OCI-LY7 (cell line): ENCODE results near the gene NUDCD3. TPM values are rescaled to one million over a fixed set of nuclear protein-coding genes. Genes with fewer than 3 reads are reported as not detected.

Source experiments
- Bru-seq: library from RNA; stranded (reverse); fragments of 400-500 nt; gene quantifications from one replicate; lab custom pipeline; 2021; lab: Mats Ljungman, UMichigan
- BruChase-seq, 2 experiments: library from RNA; stranded (reverse); fragments of 400-500 nt; gene quantifications; one replicate each; lab custom pipeline; 2021; lab: Mats Ljungman, UMichigan
- BruUV-seq: library from RNA; stranded (reverse); fragments of 400-500 nt; replicated peaks from 2 replicates; lab custom pipeline; 2021; lab: Mats Ljungman, UMichigan
- CTCF ChIA-PET: fragments of 300-600 bp; sonication (Branson Sonifier 250); formaldehyde crosslinking; loops from one replicate; lab custom pipeline; 2022; ENCODE audit warnings: antibody characterized with exemption; ENCODE audit not compliant: unreplicated experiment; lab: Charles Lee
- POLR2A ChIA-PET: fragments of 300-600 bp; sonication (Branson Sonifier 250); formaldehyde crosslinking; loops from one replicate; lab custom pipeline; 2022; ENCODE audit warnings: antibody characterized with exemption; lab: Charles Lee
- DNase-seq: peaks from one replicate; pipeline ENCODE4 v3.0.0-alpha.2; 2015; ENCODE audit warnings: low spot score
- H2AFZ ChIP-seq: fragments of 200-600 bp; sonication (generic), shearing (Covaris generic); 2 replicates; pipeline ENCODE4 v1.6.1; 2014; ENCODE audit warnings: mild to moderate bottlenecking, antibody characterized with exemption, low read length, moderate library complexity
- H3K27ac ChIP-seq: fragments of 200-600 bp; sonication (generic); 2 replicates; pipeline ENCODE4 v1.5.1; 2014; ENCODE audit warnings: mixed run types, low read depth, mild to moderate bottlenecking, moderate library complexity, low read length, inconsistent platforms; ENCODE audit not compliant: poor library complexity, severe bottlenecking
- H3K36me3 ChIP-seq: fragments of 200-600 bp; sonication (generic); 2 replicates; pipeline ENCODE4 v1.6.1; 2014; ENCODE audit warnings: mild to moderate bottlenecking, antibody characterized with exemption, low read length, moderate library complexity, mixed read lengths; ENCODE audit not compliant: insufficient read depth
- H3K4me1 ChIP-seq: fragments of 200-600 bp; sonication (generic); 2 replicates; pipeline ENCODE4 v1.5.1; 2014; ENCODE audit warnings: mild to moderate bottlenecking, low read length; ENCODE audit not compliant: insufficient read depth, poor library complexity, severe bottlenecking
- H3K4me2 ChIP-seq: fragments of 200-600 bp; sonication (generic); 2 replicates; pipeline ENCODE4 v1.6.1; 2014; ENCODE audit warnings: mild to moderate bottlenecking, low read length
- H3K4me3 ChIP-seq: fragments of 200-600 bp; sonication (generic); 2 replicates; pipeline ENCODE4 v1.5.1; 2014; ENCODE audit warnings: mild to moderate bottlenecking, low read depth, low read length; ENCODE audit not compliant: poor library complexity, severe bottlenecking
- H3K79me2 ChIP-seq: fragments of 200-600 bp; sonication (generic); 2 replicates; pipeline ENCODE4 v1.6.1; 2016; ENCODE audit warnings: low read depth, mild to moderate bottlenecking, low read length, moderate library complexity, mixed read lengths; ENCODE audit not compliant: insufficient read depth
- H3K9me2 ChIP-seq: fragments of 200-600 bp; sonication (generic); 2 replicates; pipeline ENCODE4 v1.6.1; 2016; ENCODE audit warnings: mild to moderate bottlenecking, low read length, mixed read lengths; ENCODE audit not compliant: insufficient read depth
- H3K9me3 ChIP-seq: fragments of 200-600 bp; sonication (generic); 2 replicates; pipeline ENCODE4 v1.6.1; 2014; ENCODE audit warnings: mild to moderate bottlenecking, mixed run types, low read length, mixed read lengths
- H4K20me1 ChIP-seq: fragments of 200-600 bp; sonication (generic); 2 replicates; pipeline ENCODE4 v1.6.1; 2014; ENCODE audit warnings: mild to moderate bottlenecking, antibody characterized with exemption, low read length, moderate library complexity, mixed read lengths; ENCODE audit not compliant: insufficient read depth
- EZH2phosphoT487 ChIP-seq: fragments of 200-600 bp; sonication (generic); IDR thresholded peaks from 2 replicates; pipeline ENCODE4 v1.6.1; 2018; ENCODE audit warnings: low read depth, borderline replicate concordance, mild to moderate bottlenecking, mixed run types, antibody characterized with exemption, low read length, moderate library complexity, mixed read lengths
- intact Hi-C: fragments of 100-400 bp; cut with micrococcal nuclease; formaldehyde crosslinking; loops from one replicate; pipeline ENCODE4 v1.10.0; 2022; ENCODE audit not compliant: unreplicated experiment
- long read RNA-seq: library from polyadenylated mRNA; stranded (forward); transcript quantifications from one replicate; pipeline ENCODE4 v2.0.0, GENCODE V29; 2022
- total RNA-seq, 2 experiments: library from RNA; depleted of rRNA in 1 of 2; stranded (reverse); fragments of >200 nt in 1 of 2; shearing (Covaris generic) in 1 of 2; gene quantifications; 2 replicates each; pipeline ENCODE4 v1.2.3, GENCODE V29; 2014 to 2022
- TF ChIP-seq, protein P1 (sequence below): fragments of 200-600 bp; sonication (generic); conservative IDR thresholded peaks from 2 replicates; pipeline ENCODE4 v1.5.1; 2014; ENCODE audit warnings: mild to moderate bottlenecking, antibody characterized with exemption, low read length, moderate library complexity, mixed read lengths

The NUDCD3 gene
- total RNA-seq (2014; rRNA removed; shearing (Covaris generic)) (57.0 and 67.4 TPM in 2 replicates), total RNA-seq (2022) (93.8 and 108 TPM in 2 replicates), Bru-seq, nascent RNA (percentile 85 among the genes with signal in this experiment), BruChase-seq, experiment 1, labeled RNA remaining after a 6-hour chase (percentile 88 among the genes with signal in this experiment), BruChase-seq, experiment 2, labeled RNA remaining after a 2-hour chase (percentile 82 among the genes with signal in this experiment)
- long read RNA-seq, full-length matches to known transcripts = 120 of 195 reads
- long read RNA-seq, partial matches to known transcripts = 16 of 195 reads
- long read RNA-seq, other reads (novel, unspliced or antisense) = 59 of 195 reads

DNA sequence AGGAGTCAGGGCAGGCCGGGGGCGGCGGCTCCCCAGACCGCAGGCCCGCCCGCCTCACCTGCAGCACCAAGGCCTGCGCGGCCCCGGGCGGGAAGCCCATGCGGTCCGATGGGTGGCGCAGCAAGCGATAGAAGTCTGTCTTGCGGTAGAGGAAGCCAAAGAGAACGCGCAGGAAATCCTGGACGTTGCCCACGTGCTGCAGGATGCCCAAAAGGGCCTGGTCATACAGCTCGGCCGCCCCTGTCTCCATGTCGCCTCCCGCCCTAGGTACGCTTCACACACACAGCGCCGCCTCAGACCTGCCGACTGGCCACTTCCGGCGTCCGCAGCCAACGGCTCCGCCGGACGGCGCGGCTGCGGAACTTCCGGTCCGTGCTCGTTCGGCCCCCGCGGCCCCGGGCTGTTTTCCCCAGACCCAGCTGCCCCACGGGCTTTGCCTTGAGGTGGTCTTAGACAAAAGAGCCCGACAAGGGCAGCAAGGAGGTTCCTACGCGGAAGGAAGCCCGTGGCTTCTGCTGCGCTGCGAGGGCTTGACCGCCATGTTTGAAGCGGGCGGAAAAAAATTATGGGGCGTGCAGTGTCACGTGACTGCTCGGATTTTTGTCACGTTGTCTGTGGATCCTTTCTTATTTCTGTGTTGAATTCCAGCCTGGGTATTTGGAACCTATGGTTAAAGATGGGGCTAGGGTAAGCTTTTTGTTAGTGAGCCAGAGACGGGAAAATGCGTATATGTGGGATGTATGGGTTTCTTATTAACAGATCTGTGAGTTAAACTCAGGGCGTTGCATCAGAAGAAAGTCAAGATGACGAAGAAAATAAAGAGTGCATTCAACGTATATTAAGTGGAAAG is at the start of gene NUDCD3:
Gene NUDCD3, minus strand, starts transcription at position 308 of the 850 bp plus-strand sequence. Its CDS starts 58 bp downstream, at position 250.
- POLR2A ChIA-PET = interaction anchor here (0.5 to 2.6 kb wide), 15 partner anchors 9 to 1208 kb away, joined by 3 to 17 read pairs (median 4); partner anchors contain the start of gene DDX56
- Histone ChIP-seq H3K79me2 (peaks cover 41% of the 10 kb centered on the region), H3K9me2 (no peaks in the 10 kb centered on the region; the same call in 1 of the 2 replicates), H2AFZ (peak within 1 kb of the TSS; percentile 77), H3K9me3 (no peaks in the 10 kb centered on the region), H4K20me1 (no peaks in the 10 kb centered on the region), H3K4me2 (peak within 1 kb of the TSS; percentile 97), H3K4me3 (peak within 1 kb of the TSS; percentile 94), H3K36me3 (peaks cover 16% of the 10 kb centered on the region), H3K4me1 (peaks cover 33% of the 10 kb centered on the region), H3K27ac (peak within 1 kb of the TSS; percentile 83)
- TF ChIP-seq EZH2phosphoT487 = no peak
- TF ChIP-seq, protein P1, sequence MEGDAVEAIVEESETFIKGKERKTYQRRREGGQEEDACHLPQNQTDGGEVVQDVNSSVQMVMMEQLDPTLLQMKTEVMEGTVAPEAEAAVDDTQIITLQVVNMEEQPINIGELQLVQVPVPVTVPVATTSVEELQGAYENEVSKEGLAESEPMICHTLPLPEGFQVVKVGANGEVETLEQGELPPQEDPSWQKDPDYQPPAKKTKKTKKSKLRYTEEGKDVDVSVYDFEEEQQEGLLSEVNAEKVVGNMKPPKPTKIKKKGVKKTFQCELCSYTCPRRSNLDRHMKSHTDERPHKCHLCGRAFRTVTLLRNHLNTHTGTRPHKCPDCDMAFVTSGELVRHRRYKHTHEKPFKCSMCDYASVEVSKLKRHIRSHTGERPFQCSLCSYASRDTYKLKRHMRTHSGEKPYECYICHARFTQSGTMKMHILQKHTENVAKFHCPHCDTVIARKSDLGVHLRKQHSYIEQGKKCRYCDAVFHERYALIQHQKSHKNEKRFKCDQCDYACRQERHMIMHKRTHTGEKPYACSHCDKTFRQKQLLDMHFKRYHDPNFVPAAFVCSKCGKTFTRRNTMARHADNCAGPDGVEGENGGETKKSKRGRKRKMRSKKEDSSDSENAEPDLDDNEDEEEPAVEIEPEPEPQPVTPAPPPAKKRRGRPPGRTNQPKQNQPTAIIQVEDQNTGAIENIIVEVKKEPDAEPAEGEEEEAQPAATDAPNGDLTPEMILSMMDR = peak; percentile 59; the same call in 1 of the 2 replicates
- intact Hi-C loops = loop anchor here (5.0 kb wide), 1 partner anchor 77 kb away; no protein-coding TSS in a partner anchor
- peak; percentile 92 for DNase-seq
- BruUV-seq = no TSS peak
- CTCF ChIA-PET = interaction anchor here (0.6 to 1.0 kb wide), 4 partner anchors 22 to 870 kb away, joined by 3 to 4 read pairs (median 4); no protein-coding TSS in a partner anchor

DNA sequence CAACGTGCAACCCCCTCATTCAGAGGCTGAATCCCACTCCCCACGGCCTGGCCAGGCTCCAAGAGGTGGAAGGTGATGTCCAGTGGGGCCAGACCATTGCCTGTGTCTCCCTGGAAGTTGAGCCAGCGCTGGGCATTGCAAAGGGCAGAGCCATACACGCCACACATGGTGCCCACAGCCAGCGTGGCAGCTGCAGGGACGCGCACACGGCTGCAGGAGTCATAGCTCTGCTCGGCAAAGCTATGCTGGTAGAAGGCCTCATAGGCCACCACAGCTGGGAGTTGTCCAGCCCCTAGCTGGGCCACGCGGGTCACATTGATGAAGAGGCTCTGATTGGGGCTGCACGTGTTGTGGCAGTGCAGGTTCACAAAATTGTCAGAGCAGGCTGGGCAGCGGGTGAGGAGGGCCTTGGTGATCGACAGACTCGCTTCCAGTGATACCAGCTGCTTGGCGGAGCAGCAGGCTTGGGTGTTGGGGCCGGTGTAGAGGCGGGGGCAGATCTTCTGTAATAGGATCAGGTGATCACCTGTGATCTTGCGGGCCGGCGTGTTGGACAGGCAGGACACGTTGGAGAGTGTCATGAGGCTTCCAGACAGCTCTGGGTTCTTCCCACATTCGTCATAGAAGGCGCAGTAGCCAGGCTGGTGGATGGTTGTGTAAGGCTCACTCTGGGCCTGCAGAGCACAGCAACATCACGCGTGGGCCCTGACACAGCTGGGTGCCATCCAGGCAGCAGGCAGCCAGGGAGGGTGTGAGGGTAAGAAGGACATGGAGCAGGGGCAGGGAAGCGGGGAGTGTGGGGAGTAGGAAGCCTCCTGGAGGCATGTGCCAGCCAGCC is 49.4 kb upstream of the NUDCD3 start:
- ChIA-PET CTCF (no interaction called here), POLR2A (no interaction called here)
- Histone ChIP-seq H3K4me1 (no peaks in the 10 kb centered on the region), H3K9me3 (no peaks in the 10 kb centered on the region), H2AFZ (no peak overlapping the region), H4K20me1 (no peaks in the 10 kb centered on the region), H3K4me2 (no peak overlapping the region), H3K79me2 (no peaks in the 10 kb centered on the region), H3K27ac (no peak overlapping the region), H3K36me3 (no peaks in the 10 kb centered on the region), H3K9me2 (no peaks in the 10 kb centered on the region), H3K4me3 (no peak overlapping the region)
- DNase-seq = no peak
- TF ChIP-seq, protein P1 = no peak
- TF ChIP-seq EZH2phosphoT487 = no peak
- BruUV-seq = no TSS peak
- intact Hi-C loops = no loop called here
